ENCODE data around the gene USP1. TPM values are rescaled to one million over a fixed set of nuclear protein-coding genes. Genes with fewer than 3 reads are reported as not detected.

Gene USP1
- total RNA-seq, 2 experiments from 2014 or later: 67.3 to 68.1 TPM

DNA sequence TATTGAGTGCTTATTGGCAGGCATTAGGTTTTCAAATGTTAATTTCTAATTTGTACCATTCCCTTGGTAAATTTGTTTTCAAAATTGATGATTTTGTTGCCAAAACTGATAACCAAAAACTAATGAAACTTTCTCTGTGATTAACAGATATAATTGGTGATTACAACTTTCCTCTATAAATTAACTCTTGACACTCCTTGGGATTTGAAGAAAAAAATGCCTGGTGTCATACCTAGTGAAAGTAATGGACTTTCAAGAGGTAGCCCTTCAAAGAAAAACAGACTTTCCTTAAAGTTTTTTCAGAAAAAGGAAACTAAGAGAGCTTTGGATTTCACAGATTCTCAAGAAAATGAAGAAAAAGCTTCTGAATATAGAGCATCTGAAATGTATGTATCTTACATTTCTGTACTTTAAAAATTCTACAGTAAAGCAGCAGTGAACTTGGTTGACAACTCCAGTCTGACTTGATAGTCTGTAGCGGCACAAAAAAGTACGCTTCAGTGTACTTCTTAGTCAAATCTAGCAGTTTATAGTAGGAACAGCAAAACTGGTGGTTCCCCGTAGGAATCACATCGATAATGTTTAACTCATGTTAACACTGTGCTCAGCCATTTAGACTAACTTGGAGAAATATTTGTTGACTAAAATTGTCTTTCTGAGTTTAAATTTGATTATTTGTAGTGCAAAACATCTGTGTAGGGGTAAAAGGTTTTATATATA, 3.0 kb downstream of the USP1 start:
- Mint-ChIP-seq H3K27me3 (no peaks in the 10 kb centered on the region), H3K4me1 (ENCODE audit: low read depth) (peaks cover 22% of the 10 kb centered on the region), H3K9me3 (no peaks in the 10 kb centered on the region), H3K36me3 (ENCODE audit: low read depth) (peaks cover 47% of the 10 kb centered on the region), H3K4me3 (peak overlapping the region; percentile 92), H3K27ac (no peak overlapping the region)
- ChIA-PET CTCF (no interaction called here), POLR2A (no interaction called here)
- DNase-seq (no peak), ATAC-seq (no peak)
- TF ChIP-seq, protein P1, sequence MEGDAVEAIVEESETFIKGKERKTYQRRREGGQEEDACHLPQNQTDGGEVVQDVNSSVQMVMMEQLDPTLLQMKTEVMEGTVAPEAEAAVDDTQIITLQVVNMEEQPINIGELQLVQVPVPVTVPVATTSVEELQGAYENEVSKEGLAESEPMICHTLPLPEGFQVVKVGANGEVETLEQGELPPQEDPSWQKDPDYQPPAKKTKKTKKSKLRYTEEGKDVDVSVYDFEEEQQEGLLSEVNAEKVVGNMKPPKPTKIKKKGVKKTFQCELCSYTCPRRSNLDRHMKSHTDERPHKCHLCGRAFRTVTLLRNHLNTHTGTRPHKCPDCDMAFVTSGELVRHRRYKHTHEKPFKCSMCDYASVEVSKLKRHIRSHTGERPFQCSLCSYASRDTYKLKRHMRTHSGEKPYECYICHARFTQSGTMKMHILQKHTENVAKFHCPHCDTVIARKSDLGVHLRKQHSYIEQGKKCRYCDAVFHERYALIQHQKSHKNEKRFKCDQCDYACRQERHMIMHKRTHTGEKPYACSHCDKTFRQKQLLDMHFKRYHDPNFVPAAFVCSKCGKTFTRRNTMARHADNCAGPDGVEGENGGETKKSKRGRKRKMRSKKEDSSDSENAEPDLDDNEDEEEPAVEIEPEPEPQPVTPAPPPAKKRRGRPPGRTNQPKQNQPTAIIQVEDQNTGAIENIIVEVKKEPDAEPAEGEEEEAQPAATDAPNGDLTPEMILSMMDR (IDR thresholded peaks at IDR 0.05): no peak
- intact Hi-C loops (cut with micrococcal nuclease): no loop called here

DNA sequence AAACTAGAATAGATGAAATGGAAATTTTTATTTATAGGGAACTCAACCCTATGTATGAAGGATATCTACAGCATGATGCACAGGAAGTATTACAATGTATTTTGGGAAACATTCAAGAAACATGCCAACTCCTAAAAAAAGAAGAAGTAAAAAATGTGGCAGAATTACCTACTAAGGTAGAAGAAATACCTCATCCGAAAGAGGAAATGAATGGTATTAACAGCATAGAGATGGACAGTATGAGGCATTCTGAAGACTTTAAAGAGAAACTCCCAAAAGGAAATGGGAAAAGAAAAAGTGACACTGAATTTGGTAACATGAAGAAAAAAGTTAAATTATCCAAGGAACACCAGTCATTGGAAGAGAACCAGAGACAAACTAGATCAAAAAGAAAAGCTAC, 7.9 kb downstream of the USP1 start:
- no peaks in the 10 kb centered on the region for H3K9me3 Mint-ChIP-seq
- intact Hi-C loops (cut with micrococcal nuclease): no loop called here
- peaks cover 30% of the 10 kb centered on the region for H3K4me1 Mint-ChIP-seq (ENCODE audit: low read depth)
- H3K4me3 Mint-ChIP-seq: no peak overlapping the region
- no peaks in the 10 kb centered on the region for H3K27me3 Mint-ChIP-seq
- POLR2A ChIA-PET: interaction anchor here (1.8 kb wide), 1 partner anchor 9 kb away, joined by 11 read pairs; the partner anchor contains the start of gene USP1
- H3K27ac Mint-ChIP-seq: no peak overlapping the region
- H3K36me3 Mint-ChIP-seq (ENCODE audit: low read depth): peaks cover 59% of the 10 kb centered on the region
- ATAC-seq (no peak), DNase-seq (no peak)
- CTCF ChIA-PET: interaction anchor here (0.5 kb wide), 1 partner anchor 21 kb away, joined by 3 read pairs; no protein-coding TSS in a partner anchor
- TF ChIP-seq, protein P1 (IDR thresholded peaks at IDR 0.05): no peak

DNA sequence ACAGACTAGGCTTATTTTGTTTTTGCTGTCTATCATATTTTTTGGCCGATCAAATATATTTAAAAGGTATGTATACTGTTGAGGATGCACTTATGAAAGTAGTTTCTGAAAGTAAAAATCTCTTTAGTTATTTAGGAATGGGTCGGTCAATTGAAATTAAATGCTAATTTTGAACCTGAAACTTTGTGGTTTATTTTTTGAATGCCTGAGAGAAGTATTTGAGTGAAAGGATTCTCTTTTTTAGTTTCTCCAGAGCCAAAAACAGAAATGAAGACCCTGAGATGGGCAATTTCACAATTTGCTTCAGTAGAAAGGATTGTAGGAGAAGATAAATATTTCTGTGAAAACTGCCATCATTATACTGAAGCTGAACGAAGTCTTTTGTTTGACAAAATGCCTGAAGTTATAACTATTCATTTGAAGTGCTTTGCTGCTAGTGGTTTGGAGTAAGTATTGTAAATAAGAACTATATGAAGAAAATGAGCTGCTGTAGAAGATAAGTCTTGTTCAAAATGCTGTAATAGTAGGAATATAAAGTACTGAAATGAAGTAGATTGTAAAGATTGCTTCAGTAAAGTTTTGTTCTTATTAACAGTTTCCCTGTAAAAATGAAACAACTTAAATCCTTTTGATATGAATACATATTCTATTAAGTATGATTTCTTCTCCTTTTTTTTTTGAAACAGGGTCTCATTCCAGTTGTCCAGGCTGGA, 11.5 kb downstream of the USP1 start:
- DNase-seq (no peak), ATAC-seq (no peak)
- Mint-ChIP-seq H3K36me3 (ENCODE audit: low read depth) (peaks cover 63% of the 10 kb centered on the region), H3K9me3 (no peaks in the 10 kb centered on the region), H3K27ac (no peak overlapping the region), H3K4me3 (no peak overlapping the region), H3K27me3 (no peaks in the 10 kb centered on the region), H3K4me1 (ENCODE audit: low read depth) (peaks cover 24% of the 10 kb centered on the region)
- TF ChIP-seq, protein P1 (IDR thresholded peaks at IDR 0.05): no peak
- POLR2A ChIA-PET: no interaction called here
- intact Hi-C loops (cut with micrococcal nuclease): no loop called here
- CTCF ChIA-PET: interaction anchor here (1.4 kb wide), 1 partner anchor 12 kb away, joined by 4 read pairs; the partner anchor contains the start of gene USP1

DNA sequence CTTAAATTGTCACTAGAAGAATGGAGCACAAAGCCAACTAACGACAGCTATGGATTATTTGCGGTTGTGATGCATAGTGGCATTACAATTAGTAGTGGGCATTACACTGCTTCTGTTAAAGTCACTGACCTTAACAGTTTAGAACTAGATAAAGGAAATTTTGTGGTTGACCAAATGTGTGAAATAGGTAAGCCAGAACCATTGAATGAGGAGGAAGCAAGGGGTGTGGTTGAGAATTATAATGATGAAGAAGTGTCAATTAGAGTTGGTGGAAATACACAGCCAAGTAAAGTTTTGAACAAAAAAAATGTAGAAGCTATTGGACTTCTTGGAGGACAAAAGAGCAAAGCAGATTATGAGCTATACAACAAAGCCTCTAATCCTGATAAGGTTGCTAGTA, 13.5 kb downstream of the USP1 start:
- intact Hi-C loops (cut with micrococcal nuclease): no loop called here
- peaks cover 58% of the 10 kb centered on the region for H3K36me3 Mint-ChIP-seq (ENCODE audit: low read depth)
- no peak for ATAC-seq
- H3K4me3 Mint-ChIP-seq: no peak overlapping the region
- ChIA-PET POLR2A (interaction anchor here (0.6 to 3.1 kb wide), 3 partner anchors 10 to 246 kb away, joined by 3 to 15 read pairs (median 3); partner anchors contain the start of gene USP1), CTCF (interaction anchor here (0.8 to 1.4 kb wide), 2 partner anchors 58 to 275 kb away, joined by 3 to 4 read pairs; no protein-coding TSS in a partner anchor)
- no peaks in the 10 kb centered on the region for H3K27me3 Mint-ChIP-seq
- peaks cover 21% of the 10 kb centered on the region for H3K4me1 Mint-ChIP-seq (ENCODE audit: low read depth)
- no peak for DNase-seq
- TF ChIP-seq, protein P1 (IDR thresholded peaks at IDR 0.05): no peak
- peak overlapping the region; percentile 35 for H3K27ac Mint-ChIP-seq
- H3K9me3 Mint-ChIP-seq: no peaks in the 10 kb centered on the region

DNA sequence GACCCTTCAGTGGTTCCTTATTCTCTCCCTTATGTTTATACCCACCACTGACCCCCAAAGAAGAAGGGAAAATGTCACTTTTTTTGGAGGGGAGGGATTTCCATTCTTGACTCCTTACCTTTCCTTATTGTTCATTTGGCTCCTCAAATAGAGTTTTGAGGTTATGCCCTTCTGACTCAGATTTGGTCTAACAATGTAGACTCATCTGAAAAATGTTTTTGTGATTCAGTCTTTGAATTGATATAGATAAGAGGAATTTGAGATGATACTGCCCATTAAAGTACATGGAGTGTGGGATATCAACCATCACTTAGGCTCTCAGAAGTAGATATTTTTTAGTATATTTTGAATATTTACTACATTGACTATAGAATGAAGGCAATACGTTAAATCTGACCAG, 16.1 kb downstream of the USP1 start:
- ChIA-PET CTCF (no interaction called here), POLR2A (no interaction called here)
- DNase-seq (no peak), ATAC-seq (no peak)
- intact Hi-C loops (cut with micrococcal nuclease): no loop called here
- no peaks in the 10 kb centered on the region for H3K9me3 Mint-ChIP-seq
- H3K4me3 Mint-ChIP-seq: no peak overlapping the region
- H3K4me1 Mint-ChIP-seq (ENCODE audit: low read depth): peaks cover 14% of the 10 kb centered on the region
- H3K36me3 Mint-ChIP-seq (ENCODE audit: low read depth): peaks cover 46% of the 10 kb centered on the region
- H3K27ac Mint-ChIP-seq: no peak overlapping the region
- H3K27me3 Mint-ChIP-seq: no peaks in the 10 kb centered on the region
- TF ChIP-seq, protein P1 (IDR thresholded peaks at IDR 0.05): no peak

Measured in activated CD8-positive, alpha-beta T cell treated with anti-CD3 and anti-CD28 coated beads for 36 hours (primary cell).